Muscle layer of duodenum (tissue), 2 donors: Measurements from ENCODE around the gene SRL.

Experiments
- H3K27ac ChIP-seq: one replicate; pipeline ENCODE4 v1.7.0; 2013; ENCODE audit warnings: mild to moderate bottlenecking, low read length
- H3K27me3 ChIP-seq: one replicate; pipeline ENCODE4 v1.7.0; 2013; ENCODE audit warnings: low read depth, mild to moderate bottlenecking, control low read depth, low read length
- H3K36me3 ChIP-seq, 2 donors: one replicate each; pipeline ENCODE4 v1.7.0; 2013; ENCODE audit warnings: low read length in 2 of 2, control low read depth in 1 of 2, mild to moderate bottlenecking in 1 of 2; ENCODE audit not compliant: insufficient read depth in 2 of 2, control insufficient read depth in 1 of 2
- H3K4me1 ChIP-seq, 2 donors: one replicate each; pipeline ENCODE4 v1.7.0; 2013; ENCODE audit warnings: low read length in 2 of 2, mild to moderate bottlenecking in 2 of 2, control low read depth in 1 of 2, moderate library complexity in 1 of 2; ENCODE audit not compliant: insufficient read depth in 2 of 2, control insufficient read depth in 1 of 2
- H3K4me3 ChIP-seq, 2 donors: one replicate each; pipeline ENCODE4 v1.7.0; 2013; ENCODE audit warnings: low read length in 2 of 2, low read depth in 1 of 2, mild to moderate bottlenecking in 1 of 2
- H3K9me3 ChIP-seq, 2 donors: one replicate each; pipeline ENCODE4 v1.7.0; 2013; ENCODE audit warnings: low read length in 2 of 2, control low read depth in 1 of 2, mild to moderate bottlenecking in 1 of 2; ENCODE audit not compliant: control insufficient read depth in 1 of 2
- donor health status: healthy.

Gene SRL

GRCh38 chr16:4240624-4241023 lies 1.3 kb downstream of the SRL start:
- Histone ChIP-seq H3K27ac (no peak overlapping the region), H3K27me3 (no peaks in the 10 kb centered on the region), H3K4me1 (no peaks in the 10 kb centered on the region), H3K9me3 (no peaks in the 10 kb centered on the region), H3K36me3 (no peaks in the 10 kb centered on the region), H3K4me3 (peak overlapping the region in 1 of 2 donors; percentile 3)

- Histone ChIP-seq H3K4me3 (peak overlapping the region in 1 of 2 donors; percentile 1), H3K9me3 (no peaks in the 10 kb centered on the region), H3K27me3 (no peaks in the 10 kb centered on the region), H3K27ac (no peak overlapping the region), H3K36me3 (no peaks in the 10 kb centered on the region), H3K4me1 (no peaks in the 10 kb centered on the region)
These were observed 2.2 kb downstream of the SRL start for GRCh38 chr16:4239682-4240175.

DNA sequence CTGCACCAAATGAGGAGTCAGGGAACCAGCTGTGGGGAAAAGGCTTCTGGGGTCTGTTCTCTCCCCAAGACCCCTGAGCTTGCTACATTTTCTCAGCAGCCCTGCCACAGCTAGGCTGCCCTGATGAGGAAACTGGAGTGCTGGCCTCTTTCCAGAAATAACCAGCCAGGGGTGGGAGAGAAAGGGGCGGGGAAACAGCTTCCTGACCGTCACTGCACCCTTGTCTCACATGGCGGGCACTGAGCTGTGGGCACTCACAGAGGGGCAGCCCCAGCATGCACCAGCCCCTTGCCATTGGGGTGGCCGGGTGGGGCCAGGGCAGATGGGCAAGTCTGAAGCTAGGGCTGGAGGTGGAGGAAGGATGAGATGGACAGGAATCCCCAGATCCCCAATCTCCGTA lies 2.9 kb downstream of the SRL start:
- Histone ChIP-seq H3K4me3 (peak overlapping the region in 1 of 2 donors; percentile 1), H3K36me3 (no peaks in the 10 kb centered on the region), H3K27ac (no peak overlapping the region), H3K27me3 (no peaks in the 10 kb centered on the region), H3K9me3 (no peaks in the 10 kb centered on the region), H3K4me1 (no peaks in the 10 kb centered on the region)

GRCh38 chr16:4233431-4233830 lies 8.4 kb downstream of the SRL start:
- H3K9me3 ChIP-seq = no peaks in the 10 kb centered on the region
- H3K4me3 ChIP-seq = no peak overlapping the region
- peaks cover 3 to 5% of the 10 kb centered on the region in 2 donors for H3K4me1 ChIP-seq
- H3K27ac ChIP-seq = no peak overlapping the region
- no peaks in the 10 kb centered on the region for H3K27me3 ChIP-seq
- no peaks in the 10 kb centered on the region for H3K36me3 ChIP-seq

- Histone ChIP-seq H3K36me3 (no peaks in the 10 kb centered on the region), H3K27me3 (no peaks in the 10 kb centered on the region), H3K4me1 (peaks cover 3 to 5% of the 10 kb centered on the region in 2 donors), H3K9me3 (no peaks in the 10 kb centered on the region), H3K4me3 (no peak overlapping the region), H3K27ac (no peak overlapping the region)
These were observed 9.1 kb downstream of the SRL start for GRCh38 chr16:4232541-4233386.

DNA sequence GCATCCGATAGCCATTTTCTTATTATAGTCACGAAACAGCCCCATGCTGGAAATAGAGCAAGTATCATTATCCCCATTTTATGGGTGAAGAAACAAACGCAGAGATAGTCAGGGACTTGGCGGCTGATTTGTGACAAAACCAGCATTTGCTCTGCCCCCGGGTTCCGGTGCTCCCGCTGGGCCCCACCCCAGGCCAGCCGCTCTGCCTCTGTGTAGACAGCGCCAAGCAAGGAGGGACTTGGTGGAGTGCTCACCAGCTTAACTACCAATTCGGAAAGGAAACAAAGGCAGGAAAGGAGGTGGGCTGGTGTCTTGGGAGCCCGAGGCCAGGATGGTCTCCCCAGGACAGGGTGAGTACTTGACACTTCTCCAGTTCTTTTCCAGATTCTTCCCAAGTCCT lies 10.0 kb downstream of the SRL start:
- Histone ChIP-seq H3K4me1 (peaks cover 3 to 5% of the 10 kb centered on the region in 2 donors), H3K36me3 (no peaks in the 10 kb centered on the region), H3K4me3 (no peak overlapping the region), H3K9me3 (no peaks in the 10 kb centered on the region), H3K27ac (no peak overlapping the region), H3K27me3 (no peaks in the 10 kb centered on the region)

DNA sequence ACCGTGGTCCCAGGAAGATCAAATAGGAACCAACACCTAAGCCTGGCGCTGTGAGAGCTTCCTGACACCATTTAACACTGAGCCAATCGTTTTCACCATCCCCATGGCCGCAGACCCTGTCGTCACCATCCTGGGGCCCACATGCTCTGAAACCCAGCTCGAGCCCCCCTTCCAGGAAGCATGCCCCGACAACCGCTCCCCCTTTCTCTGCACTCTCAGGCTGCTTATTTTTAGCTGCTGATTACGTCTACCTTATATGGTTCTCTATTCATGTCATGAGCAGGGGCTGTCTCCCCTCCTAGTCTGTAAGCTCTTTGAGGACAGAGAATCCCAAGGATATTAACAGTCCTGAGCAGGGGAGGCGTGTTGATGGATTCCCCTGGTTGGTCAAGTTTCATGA lies 10.5 kb downstream of the SRL start:
- Histone ChIP-seq H3K9me3 (no peaks in the 10 kb centered on the region), H3K4me1 (peaks cover 3 to 5% of the 10 kb centered on the region in 2 donors), H3K36me3 (no peaks in the 10 kb centered on the region), H3K27ac (no peak overlapping the region), H3K27me3 (no peaks in the 10 kb centered on the region), H3K4me3 (no peak overlapping the region)

DNA sequence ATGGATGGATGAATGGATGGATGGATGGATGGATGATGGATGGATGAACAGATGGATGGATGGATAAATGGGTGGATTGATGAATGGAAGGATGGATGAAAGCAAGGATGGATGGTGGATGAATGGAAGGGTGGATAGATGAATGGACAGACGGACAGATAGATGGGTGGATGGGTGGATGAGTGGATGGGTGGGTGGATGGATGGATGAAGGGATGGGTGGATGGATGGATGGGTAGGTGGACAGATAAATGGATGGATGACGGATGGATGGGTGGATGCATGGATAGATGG lies 14.9 kb downstream of the SRL start:
- no peak overlapping the region for H3K4me3 ChIP-seq
- H3K9me3 ChIP-seq = no peaks in the 10 kb centered on the region
- no peaks in the 10 kb centered on the region for H3K36me3 ChIP-seq
- H3K4me1 ChIP-seq = no peaks in the 10 kb centered on the region
- no peak overlapping the region for H3K27ac ChIP-seq
- H3K27me3 ChIP-seq = no peaks in the 10 kb centered on the region

DNA sequence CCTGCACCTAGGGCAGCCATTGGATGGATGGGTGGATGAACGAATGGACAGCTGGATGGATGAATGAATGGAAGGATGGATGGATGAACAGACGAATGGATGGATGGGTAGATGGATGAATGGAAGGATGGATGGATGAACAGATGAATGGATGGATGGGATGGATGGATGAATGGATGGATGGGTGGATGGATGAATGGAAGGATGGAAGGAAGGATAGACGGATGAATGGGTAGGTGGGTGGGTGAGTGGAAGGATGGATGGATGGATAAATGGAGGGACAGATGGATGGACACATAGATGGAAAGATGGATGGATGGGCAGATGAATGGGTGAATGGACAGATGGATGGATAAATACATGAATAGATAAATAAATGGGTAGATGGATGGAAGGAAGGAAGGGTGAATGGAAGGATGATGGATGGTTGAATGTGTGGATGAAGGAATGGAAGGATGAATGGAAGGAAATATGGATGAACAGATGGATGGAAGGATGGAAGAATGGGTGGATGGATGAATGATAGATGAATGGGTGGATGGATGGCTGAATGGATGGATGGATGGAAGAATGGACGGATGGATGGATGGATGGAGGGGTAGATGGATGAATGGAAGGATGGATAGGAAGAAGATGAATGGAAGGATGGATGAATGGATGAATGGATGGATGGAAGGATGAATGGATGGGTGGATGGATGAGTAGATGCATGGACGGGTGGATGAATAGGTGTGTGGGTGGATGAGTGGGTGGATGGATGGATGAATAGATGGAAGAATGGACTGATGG lies 15.4 kb downstream of the SRL start:
- Histone ChIP-seq H3K4me1 (no peaks in the 10 kb centered on the region), H3K36me3 (no peaks in the 10 kb centered on the region), H3K27me3 (no peaks in the 10 kb centered on the region), H3K9me3 (no peaks in the 10 kb centered on the region), H3K4me3 (no peak overlapping the region), H3K27ac (no peak overlapping the region)

- H3K9me3 ChIP-seq = no peaks in the 10 kb centered on the region
- no peaks in the 10 kb centered on the region for H3K4me1 ChIP-seq
- H3K4me3 ChIP-seq = no peak overlapping the region
These were observed 16.8 kb downstream of the SRL start for GRCh38 chr16:4225075-4225474.

DNA sequence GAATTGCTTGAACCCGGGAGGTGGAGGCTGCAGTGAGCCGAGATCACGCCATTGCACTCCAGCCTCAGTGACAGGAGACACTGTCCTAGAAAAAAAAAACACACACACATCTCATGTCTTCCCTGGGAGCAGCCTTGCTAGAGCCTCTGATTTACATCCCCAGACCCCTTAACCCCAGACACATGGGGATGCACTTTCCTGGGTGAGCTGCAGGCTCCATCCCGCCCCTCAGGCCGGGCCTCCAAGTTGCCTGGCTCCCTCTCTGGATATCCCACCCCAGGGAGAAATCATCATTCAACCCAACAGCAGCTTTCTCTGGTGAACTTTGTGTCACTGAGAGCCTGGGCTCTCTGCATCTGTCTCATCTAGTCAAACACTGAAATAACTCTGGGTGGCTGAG lies 21.5 kb downstream of the SRL start:
- H3K9me3 ChIP-seq = no peaks in the 10 kb centered on the region
- no peaks in the 10 kb centered on the region for H3K27me3 ChIP-seq
- no peak overlapping the region for H3K27ac ChIP-seq
- H3K4me3 ChIP-seq = no peak overlapping the region
- no peaks in the 10 kb centered on the region for H3K4me1 ChIP-seq
- H3K36me3 ChIP-seq = no peaks in the 10 kb centered on the region

More at GRCh38 chr16:4225075-4225474, 16.8 kb downstream of the SRL start:
- H3K27ac ChIP-seq = no peak overlapping the region
- H3K36me3 ChIP-seq = no peaks in the 10 kb centered on the region
- no peaks in the 10 kb centered on the region for H3K27me3 ChIP-seq
